HUES6 (cell line): ENCODE results near the gene HASPIN.

Source experiments
- H3K27ac ChIP-seq: 2 replicates; pipeline ENCODE4 v1.7.0; 2013; ENCODE audit warnings: low read depth, mild to moderate bottlenecking, low read length, inconsistent platforms
- H3K27me3 ChIP-seq: 2 replicates; pipeline ENCODE4 v1.6.1; 2013; ENCODE audit warnings: low read length; ENCODE audit not compliant: control insufficient read depth, insufficient read depth
- H3K36me3 ChIP-seq: 2 replicates; pipeline ENCODE4 v1.6.1; 2013; ENCODE audit warnings: low read length; ENCODE audit not compliant: control insufficient read depth, insufficient read depth
- H3K4me1 ChIP-seq: 2 replicates; pipeline ENCODE4 v1.6.1; 2013; ENCODE audit warnings: low read length; ENCODE audit not compliant: control insufficient read depth, insufficient read depth
- H3K4me3 ChIP-seq: 2 replicates; pipeline ENCODE4 v1.5.1; 2013; ENCODE audit warnings: low read depth, low read length
- H3K9ac ChIP-seq: one replicate; pipeline ENCODE4 v1.6.1; 2013; ENCODE audit warnings: mild to moderate bottlenecking, low read length
- H3K9me3 ChIP-seq: 2 replicates; pipeline ENCODE4 v1.6.1; 2013; ENCODE audit warnings: low read depth, low read length; ENCODE audit not compliant: control insufficient read depth, insufficient read depth

HASPIN gene

DNA sequence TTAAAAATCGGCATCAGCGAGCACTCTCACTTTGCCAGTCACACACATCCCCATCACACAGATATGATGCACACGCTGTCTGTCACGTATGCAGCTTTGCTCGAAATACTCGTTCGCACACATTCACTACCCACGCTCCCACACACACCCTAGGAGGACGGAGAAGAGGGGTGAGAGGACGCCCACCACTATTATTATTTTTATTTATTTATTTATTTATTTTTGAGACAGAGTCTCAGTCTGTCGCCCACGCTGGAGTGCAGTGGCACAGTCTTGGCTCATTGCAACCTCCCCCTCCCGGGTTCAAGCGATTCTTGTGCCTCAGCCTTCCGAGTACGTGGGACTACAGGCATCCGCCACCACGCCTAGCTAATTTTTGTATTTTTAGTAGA, 30.4 kb downstream of the HASPIN start:
- Histone ChIP-seq H3K27me3 (no peaks in the 10 kb centered on the region), H3K9ac (no peak overlapping the region), H3K4me1 (no peaks in the 10 kb centered on the region), H3K4me3 (no peak overlapping the region), H3K36me3 (no peaks in the 10 kb centered on the region), H3K27ac (no peak overlapping the region), H3K9me3 (0 out of 2 replicates have a peak, but pooled peaks cover under 1% of the 10 kb centered on the region)

DNA sequence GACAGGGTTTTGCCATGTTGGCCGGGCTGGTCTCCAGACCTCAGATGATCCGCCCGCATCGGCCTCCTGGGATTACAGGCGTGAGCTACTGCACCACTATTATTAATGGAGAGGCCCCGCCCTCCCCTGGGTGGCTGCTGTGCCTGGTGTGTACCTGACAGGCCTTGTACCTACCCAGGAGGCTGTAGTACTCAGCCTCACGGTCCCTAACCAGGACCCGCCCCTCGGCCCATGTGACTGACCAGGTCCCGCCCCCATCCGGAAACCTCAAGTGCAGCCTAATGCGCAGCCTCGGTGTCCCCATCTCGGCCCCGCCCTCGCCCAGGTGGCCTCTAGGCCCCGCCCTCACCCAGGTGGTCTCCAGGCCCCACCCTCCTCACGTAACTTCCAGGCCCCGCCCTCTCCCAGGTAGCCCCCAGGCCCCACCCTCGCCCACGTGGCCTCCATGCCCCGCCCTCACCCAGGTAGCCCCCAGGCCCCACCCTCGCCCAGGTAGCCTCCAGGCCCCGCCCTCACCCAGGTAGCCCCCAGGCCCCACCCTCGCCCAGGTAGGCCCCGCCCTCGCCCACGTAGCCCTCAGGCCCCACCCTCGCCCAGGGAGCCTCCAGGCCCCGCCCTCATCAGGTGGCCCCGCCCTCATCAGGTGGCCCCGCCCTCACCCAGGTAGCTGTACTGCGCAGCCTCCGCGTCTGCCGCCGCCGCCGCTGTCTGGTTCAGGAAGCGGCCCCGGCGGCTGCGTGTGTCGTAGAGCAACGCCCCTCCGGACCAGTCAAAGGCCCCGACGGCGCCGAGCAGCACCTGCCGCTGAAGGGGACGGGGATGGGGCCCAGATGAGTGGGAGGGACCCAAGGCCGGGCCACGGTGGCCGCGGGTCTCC, 31.0 kb downstream of the HASPIN start:
- H3K9ac ChIP-seq = peak overlapping the region; percentile 62

DNA sequence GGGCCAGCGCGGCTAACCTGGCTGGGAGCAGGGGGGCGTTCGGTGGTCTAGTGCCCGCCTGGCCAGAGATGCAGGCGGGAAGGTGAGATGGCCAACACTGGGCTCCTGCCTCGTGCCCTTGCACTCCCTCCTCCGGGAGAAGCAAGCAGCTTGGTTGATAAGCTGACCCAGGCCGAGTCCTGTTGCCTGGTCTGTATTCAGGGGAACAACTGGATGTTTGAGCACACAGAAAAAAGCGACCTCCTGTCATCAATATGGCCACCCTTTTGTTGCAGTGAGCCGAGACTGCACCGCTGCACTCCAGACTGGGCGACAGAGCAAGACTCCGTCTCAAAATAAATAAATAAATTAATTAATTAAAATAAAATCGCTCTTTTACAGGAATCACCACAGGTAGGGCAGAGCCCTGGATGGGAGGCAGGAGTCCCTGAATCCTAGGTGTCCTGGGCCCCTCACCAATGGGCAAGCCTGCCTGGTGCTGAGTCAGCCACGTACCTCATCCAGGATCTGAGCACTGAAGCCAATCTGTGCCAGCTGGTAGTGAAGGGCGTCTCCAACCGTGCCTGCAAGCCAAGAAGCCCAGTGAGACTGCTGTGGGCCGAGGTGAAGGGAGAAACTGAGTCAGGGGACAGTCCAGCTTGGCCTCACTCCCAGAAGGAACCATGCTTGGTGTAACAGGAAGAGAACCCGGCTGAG, 31.8 kb downstream of the HASPIN start:
- Histone ChIP-seq H3K4me1 (no peaks in the 10 kb centered on the region), H3K27ac (0 out of 2 replicates have a peak overlapping the region, but pooled peaks have one; percentile 27), H3K4me3 (peak overlapping the region; percentile 67), H3K36me3 (no peaks in the 10 kb centered on the region), H3K9ac (peak overlapping the region; percentile 62), H3K27me3 (no peaks in the 10 kb centered on the region), H3K9me3 (peaks cover 11% of the 10 kb centered on the region)

More for the DNA sequence above, 31.0 kb downstream of the HASPIN start:
- peaks cover 6% of the 10 kb centered on the region for H3K9me3 ChIP-seq
- H3K27me3 ChIP-seq = no peaks in the 10 kb centered on the region
- 0 out of 2 replicates have a peak overlapping the region, but pooled peaks have one; percentile 27 for H3K27ac ChIP-seq
- H3K36me3 ChIP-seq = no peaks in the 10 kb centered on the region
- H3K4me1 ChIP-seq = no peaks in the 10 kb centered on the region
- peak overlapping the region; percentile 67 for H3K4me3 ChIP-seq

DNA sequence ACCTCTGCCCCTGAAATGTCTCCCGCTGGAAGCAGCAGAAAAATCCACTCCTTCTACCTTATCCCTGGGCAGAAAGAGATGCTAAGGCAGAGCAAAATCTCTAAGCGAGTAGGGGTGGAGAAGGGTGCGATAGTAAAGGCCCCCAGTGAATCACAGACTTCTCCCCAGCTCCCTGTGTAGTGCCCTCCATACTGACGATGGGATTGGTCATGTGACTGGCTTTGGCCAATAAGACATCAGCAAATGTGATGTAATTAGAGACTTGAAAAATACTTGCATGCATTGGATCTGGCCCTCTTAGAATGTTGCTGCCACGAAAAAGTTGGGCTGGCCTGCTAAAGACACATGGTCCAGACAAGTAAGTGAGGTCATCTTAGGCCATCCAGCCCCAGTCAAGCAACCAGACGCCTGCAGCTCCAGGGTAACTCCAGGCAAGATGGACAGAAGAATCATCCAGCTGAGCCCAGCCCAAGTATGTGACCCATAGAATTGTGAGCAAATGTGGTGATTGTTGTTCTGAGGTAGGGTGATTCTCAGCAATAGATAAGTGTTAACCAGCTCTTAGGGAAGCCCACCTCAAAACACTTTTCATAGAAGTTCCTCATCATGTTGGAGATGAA, 36.0 kb downstream of the HASPIN start:
- Histone ChIP-seq H3K27ac (no peak overlapping the region), H3K27me3 (no peaks in the 10 kb centered on the region), H3K9me3 (peaks cover 11% of the 10 kb centered on the region), H3K4me3 (no peak overlapping the region), H3K4me1 (no peaks in the 10 kb centered on the region), H3K36me3 (no peaks in the 10 kb centered on the region), H3K9ac (no peak overlapping the region)

DNA sequence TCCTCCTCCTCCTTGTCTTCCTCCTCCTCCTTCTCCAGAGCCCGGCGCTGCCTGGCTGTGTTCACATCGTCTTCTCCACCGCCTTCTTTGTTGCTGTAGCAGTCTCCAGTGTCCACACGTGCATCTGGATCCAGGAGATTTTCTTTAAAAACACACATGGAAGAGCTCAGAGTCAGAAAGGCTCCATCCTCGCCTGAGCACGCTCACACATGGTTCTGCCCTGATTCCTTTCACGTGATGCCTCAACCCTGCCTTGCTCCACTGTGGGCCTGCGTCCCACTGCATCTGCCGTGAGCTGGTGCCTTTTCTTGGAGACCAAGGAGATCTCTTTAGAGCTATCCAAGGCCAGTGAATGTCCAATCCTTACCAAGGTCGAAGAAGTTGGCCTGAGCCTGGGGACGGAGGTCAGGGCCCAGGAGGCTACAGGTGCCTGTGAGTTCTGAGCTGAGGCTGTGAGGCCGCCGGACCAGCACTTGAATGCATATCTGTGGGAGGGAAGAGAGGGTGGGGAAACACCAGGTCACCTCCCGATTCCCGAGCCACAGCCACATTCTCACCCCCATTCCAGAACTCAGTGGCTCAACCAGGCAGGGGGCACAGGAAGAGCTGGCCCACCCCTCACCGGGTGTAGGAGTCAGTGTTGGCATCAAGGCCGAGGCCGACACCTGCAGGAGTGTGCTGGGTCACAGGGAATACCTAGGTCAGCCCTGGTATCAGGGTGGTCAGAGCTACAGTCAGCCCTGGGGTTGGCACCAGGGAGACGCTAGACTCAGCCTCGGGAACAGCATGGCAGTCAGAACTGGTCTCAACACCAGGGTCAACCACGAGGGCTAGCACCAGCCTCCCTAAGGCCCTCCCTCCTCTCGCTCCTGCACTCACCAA, 37.6 kb downstream of the HASPIN start:
- peaks cover 11% of the 10 kb centered on the region for H3K9me3 ChIP-seq
- no peaks in the 10 kb centered on the region for H3K4me1 ChIP-seq

DNA sequence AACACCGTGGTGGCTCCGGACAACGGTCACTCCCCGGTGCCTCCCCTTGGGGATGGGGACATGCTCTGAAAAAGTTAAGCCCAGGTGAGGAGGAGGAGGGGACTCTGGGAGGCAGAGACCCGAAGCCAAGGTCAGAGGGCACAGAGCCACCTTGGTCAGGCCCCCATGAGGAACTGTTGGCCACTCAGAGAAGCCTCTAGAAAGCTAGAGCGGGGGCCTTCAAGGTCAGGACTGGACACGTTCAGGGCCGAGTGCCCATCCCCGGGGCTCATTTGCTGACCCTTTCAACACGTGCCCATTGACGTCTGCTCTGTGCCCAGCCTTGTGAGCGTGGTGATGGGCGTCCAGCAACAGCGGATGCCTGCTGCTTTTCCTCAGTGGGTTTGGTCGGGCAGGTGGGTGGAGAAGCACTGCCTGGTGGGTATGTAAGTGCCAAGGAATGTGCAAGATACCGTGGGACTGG, 38.2 kb downstream of the HASPIN start:
- H3K4me3 ChIP-seq = no peak overlapping the region
- H3K4me1 ChIP-seq = no peaks in the 10 kb centered on the region
- H3K36me3 ChIP-seq = no peaks in the 10 kb centered on the region
- no peak overlapping the region for H3K9ac ChIP-seq
- H3K9me3 ChIP-seq = peaks cover 11% of the 10 kb centered on the region
- H3K27me3 ChIP-seq = no peaks in the 10 kb centered on the region
- H3K27ac ChIP-seq = no peak overlapping the region

More for the DNA sequence above, 37.6 kb downstream of the HASPIN start:
- Histone ChIP-seq H3K27me3 (no peaks in the 10 kb centered on the region), H3K4me3 (no peak overlapping the region), H3K36me3 (no peaks in the 10 kb centered on the region), H3K9ac (no peak overlapping the region), H3K27ac (no peak overlapping the region)

DNA sequence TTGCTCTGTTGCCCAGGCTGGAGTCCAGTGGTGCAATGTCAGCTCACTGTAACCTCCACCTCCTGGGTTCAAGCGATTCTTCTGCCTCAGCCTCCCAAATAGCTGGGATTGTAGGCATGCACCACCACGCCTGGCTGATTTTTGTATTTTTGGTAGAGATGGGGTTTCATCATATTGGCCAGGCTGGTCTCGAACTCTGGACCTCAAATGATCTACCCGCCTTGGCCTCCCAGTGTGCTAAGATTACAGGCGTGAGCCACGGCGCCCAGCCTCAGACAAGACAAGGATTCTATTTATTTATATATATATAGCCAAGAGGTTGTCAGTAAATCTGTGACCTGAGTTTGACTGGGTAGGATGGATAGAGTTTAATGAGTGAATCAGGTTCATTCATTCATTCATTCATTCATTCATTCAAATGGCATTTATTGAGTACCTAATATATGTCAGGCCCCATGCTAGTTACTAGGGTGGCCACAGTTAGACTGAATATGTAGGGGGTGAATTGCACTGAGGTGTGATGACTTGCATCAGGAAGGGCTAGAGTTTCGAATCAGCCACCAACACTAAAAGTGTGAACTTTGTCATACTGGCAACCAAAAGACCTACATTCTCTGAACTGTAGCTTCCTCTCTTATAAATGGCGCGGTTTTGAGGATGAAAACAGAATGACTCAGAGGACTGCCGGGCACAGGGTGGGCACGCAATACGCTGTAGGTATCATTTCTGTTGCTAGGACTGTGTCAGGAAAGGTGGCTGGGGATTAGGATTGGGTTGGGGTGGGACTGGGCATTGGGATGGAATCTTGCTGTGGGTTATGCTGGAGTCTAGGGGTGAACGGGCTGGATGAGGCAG, 39.4 kb downstream of the HASPIN start:
- Histone ChIP-seq H3K27ac (no peak overlapping the region), H3K9ac (no peak overlapping the region)

DNA sequence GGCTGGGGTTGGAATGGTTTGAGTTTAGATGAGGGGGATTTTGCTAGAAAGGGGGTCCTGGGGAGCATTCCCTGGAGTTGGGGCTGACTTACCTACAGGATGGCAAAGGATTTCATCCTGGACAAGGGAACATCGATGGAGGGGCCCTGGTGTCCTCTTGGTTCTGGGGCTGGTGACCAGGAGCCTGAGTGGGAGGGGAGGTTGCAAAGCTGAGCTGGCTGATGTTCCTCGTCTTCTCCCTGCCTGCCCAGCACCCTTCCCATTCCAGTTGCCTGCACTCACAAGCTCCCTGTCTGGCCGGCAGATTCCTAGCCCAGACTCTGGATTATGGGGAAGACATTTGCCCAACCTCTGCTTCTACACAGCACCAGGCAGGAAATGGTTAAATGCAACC, 40.1 kb downstream of the HASPIN start:
- H3K36me3 ChIP-seq = no peaks in the 10 kb centered on the region
- H3K4me1 ChIP-seq = no peaks in the 10 kb centered on the region
- no peaks in the 10 kb centered on the region for H3K27me3 ChIP-seq
- H3K9me3 ChIP-seq = peaks cover 14% of the 10 kb centered on the region
- H3K9ac ChIP-seq = no peak overlapping the region
- no peak overlapping the region for H3K4me3 ChIP-seq
- H3K27ac ChIP-seq = no peak overlapping the region

More for the DNA sequence above, 39.4 kb downstream of the HASPIN start:
- H3K9me3 ChIP-seq = peaks cover 14% of the 10 kb centered on the region
- no peaks in the 10 kb centered on the region for H3K4me1 ChIP-seq
- H3K4me3 ChIP-seq = no peak overlapping the region
- H3K36me3 ChIP-seq = no peaks in the 10 kb centered on the region
- no peaks in the 10 kb centered on the region for H3K27me3 ChIP-seq

DNA sequence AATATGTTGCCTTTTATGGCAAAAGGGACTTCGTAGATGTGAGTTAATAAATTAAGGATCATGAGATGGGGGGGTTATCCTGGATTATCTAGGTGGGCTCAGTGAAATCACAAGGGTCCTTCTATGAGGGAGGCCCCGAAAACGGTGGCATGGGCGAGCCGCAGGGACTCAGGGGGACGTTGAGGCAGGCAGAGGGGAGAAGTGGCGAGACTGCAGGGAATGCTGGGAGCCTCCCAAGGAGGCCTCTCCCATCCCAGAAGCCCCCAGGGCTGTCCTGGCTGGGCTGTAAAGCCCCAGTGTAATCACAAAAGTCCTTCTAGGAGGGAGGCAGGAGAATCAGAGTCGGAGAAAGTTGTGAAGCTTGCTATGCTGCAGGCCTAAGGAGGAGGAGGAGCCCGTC, 42.3 kb downstream of the HASPIN start:
- 0 out of 2 replicates have a peak, but pooled peaks cover 4% of the 10 kb centered on the region for H3K9me3 ChIP-seq
- H3K9ac ChIP-seq = no peak overlapping the region
- H3K4me3 ChIP-seq = no peak overlapping the region
- no peaks in the 10 kb centered on the region for H3K4me1 ChIP-seq
- H3K36me3 ChIP-seq = no peaks in the 10 kb centered on the region
- H3K27ac ChIP-seq = no peak overlapping the region
- no peaks in the 10 kb centered on the region for H3K27me3 ChIP-seq
